ENCODE results near the gene ALG3. TPM values are rescaled to one million over a fixed set of nuclear protein-coding genes. Genes with fewer than 3 reads are reported as not detected.
A peak's percentile ranks its signal among the peaks of the same experiment; 100 is the strongest.

ALG3 gene
- total RNA-seq, 1 donor from 2014 or later = 33.3 TPM

- peaks cover 37% of the 10 kb centered on the region for H3K27me3 Mint-ChIP-seq (ENCODE audit: low read depth)
- TF ChIP-seq CTCF (IDR thresholded peaks at IDR 0.05) = no peak
Observed at GRCh38 chr3:184230603-184231528, 17.9 kb downstream of the ALG3 start.

GRCh38 chr3:184230081-184230602 is 18.6 kb downstream of the ALG3 start:
- no peak for TF ChIP-seq CTCF (IDR thresholded peaks at IDR 0.05)
- Mint-ChIP-seq H3K27ac (ENCODE audit: unreplicated experiment) (no peak overlapping the region), H3K4me3 (ENCODE audit: unreplicated experiment) (no peak overlapping the region), H3K27me3 (ENCODE audit: low read depth) (peaks cover 39% of the 10 kb centered on the region), H3K4me1 (ENCODE audit: low read depth) (peaks cover 12% of the 10 kb centered on the region), H3K9me3 (ENCODE audit: low read depth) (no peaks in the 10 kb centered on the region), H3K36me3 (ENCODE audit: low read depth) (peaks cover 3% of the 10 kb centered on the region)
- DNase-seq (ENCODE audit: low spot score) = no peak

More at GRCh38 chr3:184230603-184231528, 17.9 kb downstream of the ALG3 start:
- Mint-ChIP-seq H3K36me3 (ENCODE audit: low read depth) (peaks cover 3% of the 10 kb centered on the region), H3K4me3 (ENCODE audit: unreplicated experiment) (peak overlapping the region; percentile 63), H3K9me3 (ENCODE audit: low read depth) (no peaks in the 10 kb centered on the region), H3K27ac (ENCODE audit: unreplicated experiment) (no peak overlapping the region), H3K4me1 (ENCODE audit: low read depth) (peaks cover 12% of the 10 kb centered on the region)
- DNase-seq (ENCODE audit: low spot score) = no peak

- no peak within 1 kb of the TSS for H3K27ac Mint-ChIP-seq (ENCODE audit: unreplicated experiment)
- peak within 1 kb of the TSS; percentile 60 for H3K4me3 Mint-ChIP-seq (ENCODE audit: unreplicated experiment)
- no peaks in the 10 kb centered on the region for H3K9me3 Mint-ChIP-seq (ENCODE audit: low read depth)
- no peak for DNase-seq (ENCODE audit: low spot score)
- peak; percentile 33 for TF ChIP-seq CTCF (IDR thresholded peaks at IDR 0.05)
- H3K36me3 Mint-ChIP-seq (ENCODE audit: low read depth) = peaks cover 3% of the 10 kb centered on the region
- peaks cover 12% of the 10 kb centered on the region for H3K4me1 Mint-ChIP-seq (ENCODE audit: low read depth)
- peaks cover 43% of the 10 kb centered on the region for H3K27me3 Mint-ChIP-seq (ENCODE audit: low read depth)
Observed at GRCh38 chr3:184229394-184230080, 19.2 kb downstream of the ALG3 start, which contains the start of gene VWA5B2. Gene VWA5B2 (plus strand): TSS chr3:184229585. CDS start chr3:184230529, 944 bp downstream.

GRCh38 chr3:184228376-184229137 is 20.2 kb downstream of the ALG3 start:
- TF ChIP-seq CTCF (IDR thresholded peaks at IDR 0.05) = no peak
- Mint-ChIP-seq H3K4me1 (ENCODE audit: low read depth) (peaks cover 12% of the 10 kb centered on the region), H3K36me3 (ENCODE audit: low read depth) (peaks cover 3% of the 10 kb centered on the region), H3K4me3 (ENCODE audit: unreplicated experiment) (peak overlapping the region; percentile 60), H3K27me3 (ENCODE audit: low read depth) (peaks cover 46% of the 10 kb centered on the region), H3K27ac (ENCODE audit: unreplicated experiment) (no peak overlapping the region), H3K9me3 (ENCODE audit: low read depth) (no peaks in the 10 kb centered on the region)
- peak; percentile 65 for DNase-seq (ENCODE audit: low spot score)
